Measurements from ENCODE around the gene CARD19.

CARD19 gene

DNA sequence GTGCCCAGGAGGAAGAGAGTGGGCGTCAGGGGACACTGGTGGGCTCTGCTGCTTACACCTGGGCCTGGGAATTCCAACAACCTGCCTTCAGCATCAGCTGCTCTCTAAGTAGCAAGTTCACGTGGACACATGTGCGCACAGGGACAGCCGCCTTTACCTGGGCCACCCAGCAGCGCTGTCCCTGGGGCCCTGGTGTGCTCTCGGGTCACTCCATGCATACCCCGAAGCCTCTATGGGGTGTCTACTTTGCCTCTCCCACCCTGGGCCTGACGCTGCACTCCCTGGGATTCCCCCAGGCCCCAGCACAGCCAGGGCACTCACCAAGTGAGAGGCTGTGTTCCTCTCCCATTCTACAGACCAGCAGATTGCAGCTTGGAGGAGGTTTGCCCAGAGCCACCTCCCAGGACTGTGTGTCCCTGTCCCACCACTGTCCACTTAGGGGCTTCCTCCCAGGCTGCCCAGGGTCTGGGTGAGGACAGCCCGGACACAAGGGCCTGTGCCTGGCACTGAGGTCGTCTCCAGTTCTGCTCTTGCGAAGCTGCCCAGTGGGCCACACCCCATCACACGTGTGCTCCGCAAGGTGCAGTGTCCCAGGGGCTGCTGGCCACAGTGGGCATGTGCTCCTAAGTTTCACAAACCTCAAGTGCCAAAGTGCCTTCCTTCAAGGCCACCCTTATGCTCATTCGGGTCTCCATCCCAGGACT lies 32.1 kb downstream of the CARD19 start:
- TF ChIP-seq, protein P1, sequence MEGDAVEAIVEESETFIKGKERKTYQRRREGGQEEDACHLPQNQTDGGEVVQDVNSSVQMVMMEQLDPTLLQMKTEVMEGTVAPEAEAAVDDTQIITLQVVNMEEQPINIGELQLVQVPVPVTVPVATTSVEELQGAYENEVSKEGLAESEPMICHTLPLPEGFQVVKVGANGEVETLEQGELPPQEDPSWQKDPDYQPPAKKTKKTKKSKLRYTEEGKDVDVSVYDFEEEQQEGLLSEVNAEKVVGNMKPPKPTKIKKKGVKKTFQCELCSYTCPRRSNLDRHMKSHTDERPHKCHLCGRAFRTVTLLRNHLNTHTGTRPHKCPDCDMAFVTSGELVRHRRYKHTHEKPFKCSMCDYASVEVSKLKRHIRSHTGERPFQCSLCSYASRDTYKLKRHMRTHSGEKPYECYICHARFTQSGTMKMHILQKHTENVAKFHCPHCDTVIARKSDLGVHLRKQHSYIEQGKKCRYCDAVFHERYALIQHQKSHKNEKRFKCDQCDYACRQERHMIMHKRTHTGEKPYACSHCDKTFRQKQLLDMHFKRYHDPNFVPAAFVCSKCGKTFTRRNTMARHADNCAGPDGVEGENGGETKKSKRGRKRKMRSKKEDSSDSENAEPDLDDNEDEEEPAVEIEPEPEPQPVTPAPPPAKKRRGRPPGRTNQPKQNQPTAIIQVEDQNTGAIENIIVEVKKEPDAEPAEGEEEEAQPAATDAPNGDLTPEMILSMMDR (IDR thresholded peaks at IDR 0.05; ENCODE audit: low read depth, low read length, poor library complexity, severe bottlenecking) = no peak
- TF ChIP-seq EZH2phosphoT487 (IDR thresholded peaks at IDR 0.05; ENCODE audit: borderline replicate concordance, low read length) = no peak
- Histone ChIP-seq H3K4me3 (ENCODE audit: low read length) (no peak overlapping the region), H3F3A (ENCODE audit: control insufficient read depth, insufficient read depth) (no peaks in the 10 kb centered on the region), H3K27ac (ENCODE audit: low read depth, low read length) (no peak overlapping the region), H3K9me3 (ENCODE audit: control insufficient read depth, insufficient read depth, low read length) (no peaks in the 10 kb centered on the region), H3K79me2 (ENCODE audit: control insufficient read depth, low read length) (peaks cover 13% of the 10 kb centered on the region), H4K20me1 (ENCODE audit: control insufficient read depth, insufficient read depth, low read depth, low read length) (no peaks in the 10 kb centered on the region), H3K36me3 (ENCODE audit: control insufficient read depth, low read length) (no peaks in the 10 kb centered on the region), H3K4me2 (ENCODE audit: low read length) (no peak overlapping the region), H3K4me1 (ENCODE audit: control insufficient read depth, low read length) (peaks cover 10% of the 10 kb centered on the region), H3K9me2 (replicated peaks; ENCODE audit: control insufficient read depth, low read length) (no peaks in the 10 kb centered on the region), H3K27me3 (ENCODE audit: control insufficient read depth, low read length) (no peaks in the 10 kb centered on the region)

DNA sequence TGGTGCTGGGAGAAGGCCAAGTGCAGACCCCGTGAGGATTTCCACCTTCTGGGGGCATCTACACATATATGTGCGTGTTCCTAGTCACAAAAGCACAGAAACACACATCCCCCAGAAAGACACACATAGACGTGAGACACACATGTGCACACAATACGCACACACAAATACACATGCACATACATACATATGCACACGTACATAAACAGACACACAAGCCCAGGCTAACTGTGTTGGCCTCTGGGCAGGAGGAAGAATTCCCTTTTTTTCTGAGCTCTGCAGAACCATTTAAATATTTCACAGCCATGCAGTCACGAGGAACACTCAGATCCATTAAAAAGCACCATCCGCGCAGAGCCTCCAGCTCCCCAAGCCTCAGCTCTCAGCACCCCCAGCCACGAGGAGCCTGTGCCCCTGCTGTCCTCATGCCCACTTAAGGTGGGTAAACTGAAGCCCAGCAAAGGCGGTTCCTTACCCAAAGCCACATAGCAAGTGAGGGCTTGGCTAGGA lies 32.8 kb downstream of the CARD19 start:
- peaks cover 17% of the 10 kb centered on the region for H3K79me2 ChIP-seq (ENCODE audit: control insufficient read depth, low read length)
- H3K4me2 ChIP-seq (ENCODE audit: low read length) = no peak overlapping the region
- peaks cover 14% of the 10 kb centered on the region for H3K4me1 ChIP-seq (ENCODE audit: control insufficient read depth, low read length)
- no peaks in the 10 kb centered on the region for H4K20me1 ChIP-seq (ENCODE audit: control insufficient read depth, insufficient read depth, low read depth, low read length)
- H3K27me3 ChIP-seq (ENCODE audit: control insufficient read depth, low read length) = no peaks in the 10 kb centered on the region
- no peaks in the 10 kb centered on the region for H3K36me3 ChIP-seq (ENCODE audit: control insufficient read depth, low read length)
- H3K9me2 ChIP-seq (replicated peaks; ENCODE audit: control insufficient read depth, low read length) = no peaks in the 10 kb centered on the region
- TF ChIP-seq EZH2phosphoT487 (IDR thresholded peaks at IDR 0.05; ENCODE audit: borderline replicate concordance, low read length) = no peak
- TF ChIP-seq, protein P1 (IDR thresholded peaks at IDR 0.05; ENCODE audit: low read depth, low read length, poor library complexity, severe bottlenecking) = no peak
- no peaks in the 10 kb centered on the region for H3F3A ChIP-seq (ENCODE audit: control insufficient read depth, insufficient read depth)
- no peak overlapping the region for H3K27ac ChIP-seq (ENCODE audit: low read depth, low read length)
- H3K9me3 ChIP-seq (ENCODE audit: control insufficient read depth, insufficient read depth, low read length) = no peaks in the 10 kb centered on the region
- no peak overlapping the region for H3K4me3 ChIP-seq (ENCODE audit: low read length)

DNA sequence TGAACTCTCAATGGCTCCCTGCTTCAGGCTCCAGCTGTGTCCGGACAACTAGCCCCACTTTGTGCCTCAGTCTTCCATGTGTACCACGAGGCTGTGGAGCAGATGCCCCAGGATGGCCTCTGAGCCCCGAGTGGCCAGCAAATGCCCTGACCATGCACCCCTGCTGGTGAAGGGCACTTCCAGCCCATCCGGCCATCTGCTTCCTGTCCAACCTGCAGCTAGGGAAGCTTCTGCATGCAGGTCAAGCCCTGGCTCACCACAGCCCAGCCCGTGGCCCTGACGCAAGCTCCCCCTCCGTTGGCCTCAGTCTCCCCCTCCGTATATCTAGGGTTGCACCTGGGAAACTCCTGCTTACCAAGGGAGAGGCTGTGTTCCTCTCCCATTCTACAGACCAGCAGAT lies 33.3 kb downstream of the CARD19 start:
- no peak overlapping the region for H3K4me3 ChIP-seq (ENCODE audit: low read length)
- H3K27ac ChIP-seq (ENCODE audit: low read depth, low read length) = no peak overlapping the region

More for the DNA sequence above, 33.3 kb downstream of the CARD19 start:
- Histone ChIP-seq H3K27me3 (ENCODE audit: control insufficient read depth, low read length) (no peaks in the 10 kb centered on the region), H3K36me3 (ENCODE audit: control insufficient read depth, low read length) (no peaks in the 10 kb centered on the region), H3K79me2 (ENCODE audit: control insufficient read depth, low read length) (peaks cover 17% of the 10 kb centered on the region), H3K4me2 (ENCODE audit: low read length) (no peak overlapping the region), H3K9me2 (replicated peaks; ENCODE audit: control insufficient read depth, low read length) (no peaks in the 10 kb centered on the region), H4K20me1 (ENCODE audit: control insufficient read depth, insufficient read depth, low read depth, low read length) (no peaks in the 10 kb centered on the region), H3F3A (ENCODE audit: control insufficient read depth, insufficient read depth) (no peaks in the 10 kb centered on the region), H3K4me1 (ENCODE audit: control insufficient read depth, low read length) (peaks cover 15% of the 10 kb centered on the region), H3K9me3 (ENCODE audit: control insufficient read depth, insufficient read depth, low read length) (no peaks in the 10 kb centered on the region)
- TF ChIP-seq, protein P1 (IDR thresholded peaks at IDR 0.05; ENCODE audit: low read depth, low read length, poor library complexity, severe bottlenecking) = no peak
- no peak for TF ChIP-seq EZH2phosphoT487 (IDR thresholded peaks at IDR 0.05; ENCODE audit: borderline replicate concordance, low read length)

Measured in DOHH2 (cell line).